Loucy (cell line): ENCODE data around the gene DUSP11.

Experiments used
- H2AFZ ChIP-seq: fragments of 200-600 bp; sonication (generic); 2 replicates; pipeline ENCODE4 v1.6.0; 2016; ENCODE audit warnings: antibody characterized with exemption, mild to moderate bottlenecking, low read length, moderate library complexity
- H3F3A ChIP-seq: fragments of 200-600 bp; 2 replicates; pipeline ENCODE4 v1.6.0; 2016; ENCODE audit warnings: antibody characterized with exemption, low read depth, mild to moderate bottlenecking
- H3K27me3 ChIP-seq: fragments of 200-600 bp; sonication (generic); 2 replicates; pipeline ENCODE4 v1.6.1; 2014; ENCODE audit warnings: low read length, mild to moderate bottlenecking; ENCODE audit not compliant: insufficient read depth, poor library complexity, severe bottlenecking
- H3K36me3 ChIP-seq: fragments of 200-600 bp; sonication (generic); 2 replicates; pipeline ENCODE4 v1.6.1; 2016; ENCODE audit warnings: low read length; ENCODE audit not compliant: insufficient read depth
- H3K4me1 ChIP-seq: fragments of 200-600 bp; sonication (generic); 2 replicates; pipeline ENCODE4 v1.5.1; 2014; ENCODE audit warnings: low read length, mild to moderate bottlenecking; ENCODE audit not compliant: insufficient read depth, poor library complexity, severe bottlenecking
- H3K4me2 ChIP-seq: fragments of 200-600 bp; sonication (generic); 2 replicates; pipeline ENCODE4 v1.6.0; 2014; ENCODE audit warnings: antibody characterized with exemption, low read length, low read depth, mild to moderate bottlenecking; ENCODE audit not compliant: poor library complexity, severe bottlenecking
- H3K4me3 ChIP-seq: fragments of 200-600 bp; sonication (generic); 2 replicates; pipeline ENCODE4 v1.5.1; 2014; ENCODE audit warnings: low read length, mild to moderate bottlenecking, mixed read lengths; ENCODE audit not compliant: poor library complexity, severe bottlenecking
- H3K79me2 ChIP-seq: fragments of 200-600 bp; sonication (generic); 2 replicates; pipeline ENCODE4 v1.6.1; 2014; ENCODE audit warnings: low read length; ENCODE audit not compliant: insufficient read depth
- H3K9ac ChIP-seq: fragments of 200-600 bp; sonication (generic); 2 replicates; pipeline ENCODE4 v1.6.0; 2014; ENCODE audit warnings: mild to moderate bottlenecking, low read depth, low read length, moderate library complexity; ENCODE audit not compliant: poor library complexity, severe bottlenecking
- H3K9me2 ChIP-seq: fragments of 200-600 bp; sonication (generic); replicated peaks from 2 replicates; pipeline ENCODE4 v1.6.1; 2016; ENCODE audit warnings: low read depth, low read length, mixed read lengths
- H3K9me3 ChIP-seq: fragments of 200-600 bp; sonication (generic); 2 replicates; pipeline ENCODE4 v1.6.1; 2014; ENCODE audit warnings: mild to moderate bottlenecking, antibody characterized with exemption, low read length, low read depth; ENCODE audit not compliant: insufficient read depth
- H4K20me1 ChIP-seq: fragments of 200-600 bp; sonication (generic); 2 replicates; pipeline ENCODE4 v1.6.0; 2014; ENCODE audit warnings: antibody characterized with exemption, low read length, mild to moderate bottlenecking; ENCODE audit not compliant: insufficient read depth, poor library complexity, severe bottlenecking
- CTCF ChIP-seq: fragments of 200-600 bp; sonication (generic); conservative IDR thresholded peaks from 2 replicates; pipeline ENCODE4 v1.5.1; 2014; ENCODE audit warnings: mild to moderate bottlenecking, antibody characterized with exemption, low read length
- EZH2phosphoT487 ChIP-seq: fragments of 200-600 bp; IDR thresholded peaks from 2 replicates; pipeline ENCODE4 v1.6.1; 2018; ENCODE audit warnings: antibody characterized with exemption, mild to moderate bottlenecking, moderate library complexity, borderline replicate concordance

DUSP11 gene

GRCh38 chr2:73740767-73741166 is 39.1 kb downstream of the DUSP11 start:
- Histone ChIP-seq H3K27me3 (peaks cover 46% of the 10 kb centered on the region), H3K9me2 (no peaks in the 10 kb centered on the region), H3K36me3 (peaks cover under 1% of the 10 kb centered on the region; the same call in 1 of the 2 replicates), H3K4me3 (no peak overlapping the region), H3K4me1 (peaks cover 17% of the 10 kb centered on the region), H2AFZ (no peak overlapping the region), H3F3A (no peaks in the 10 kb centered on the region; the same call in 1 of the 2 replicates), H3K9ac (no peak overlapping the region), H4K20me1 (peaks cover 13% of the 10 kb centered on the region), H3K9me3 (no peaks in the 10 kb centered on the region), H3K79me2 (peaks cover 13% of the 10 kb centered on the region), H3K4me2 (no peak overlapping the region)
- TF ChIP-seq CTCF, result no peak
- no peak for TF ChIP-seq EZH2phosphoT487

GRCh38 chr2:73739101-73739500 is 40.8 kb downstream of the DUSP11 start:
- peaks cover 22% of the 10 kb centered on the region for H3K4me1 ChIP-seq
- peaks cover 28% of the 10 kb centered on the region for H3K79me2 ChIP-seq
- no peak overlapping the region for H3K4me2 ChIP-seq
- peaks cover 16% of the 10 kb centered on the region for H4K20me1 ChIP-seq
- peaks cover 46% of the 10 kb centered on the region for H3K27me3 ChIP-seq
- H3K36me3 ChIP-seq, result peaks cover 5% of the 10 kb centered on the region; the same call in 1 of the 2 replicates
- no peak overlapping the region for H3K9ac ChIP-seq
- no peak for TF ChIP-seq EZH2phosphoT487
- H3K9me3 ChIP-seq, result no peaks in the 10 kb centered on the region
- H3K4me3 ChIP-seq, result no peak overlapping the region
- H2AFZ ChIP-seq, result no peak overlapping the region
- no peaks in the 10 kb centered on the region; the same call in 1 of the 2 replicates for H3F3A ChIP-seq
- no peaks in the 10 kb centered on the region for H3K9me2 ChIP-seq

GRCh38 chr2:73736855-73737779 is 42.8 kb downstream of the DUSP11 start, which contains the start of gene TPRKB:
TPRKB (minus strand) TSS chr2:73737345; CDS start chr2:73734569, 2,776 bp downstream.
- Histone ChIP-seq H3K4me3 (peak within 1 kb of the TSS; percentile 94), H3K9me3 (no peaks in the 10 kb centered on the region), H3K9ac (peak within 1 kb of the TSS; percentile 93), H3F3A (no peaks in the 10 kb centered on the region; the same call in 1 of the 2 replicates), H3K36me3 (peaks cover 16% of the 10 kb centered on the region; the same call in 1 of the 2 replicates), H3K9me2 (no peaks in the 10 kb centered on the region), H3K27me3 (peaks cover 46% of the 10 kb centered on the region), H4K20me1 (peaks cover 16% of the 10 kb centered on the region), H3K79me2 (peaks cover 28% of the 10 kb centered on the region), H3K4me1 (peaks cover 22% of the 10 kb centered on the region), H2AFZ (peak within 1 kb of the TSS; percentile 85), H3K4me2 (peak within 1 kb of the TSS; percentile 95)
- TF ChIP-seq EZH2phosphoT487 (no peak), CTCF (no peak)
